Stimulated activated CD8-positive, alpha-beta memory T cell treated with anti-CD3 and anti-CD28 coated beads, Interleukin-7, amount 100 ng/mL, for 24 hours (primary cell): Measurements from ENCODE around the gene AHRR.
"Not testable (repeated sequence)": the region's sequence is repeated elsewhere in the genome, so short reads cannot be mapped to it uniquely, and the experiment has no call there.

Experiments
- DNase-seq: peaks from one replicate; pipeline ENCODE4 v3.0.0-alpha.2; 2020; ENCODE audit warnings: low read depth

Gene AHRR

GRCh38 chr5:396531-396961 is 75.0 kb downstream of the AHRR start:
- DNase-seq = no peak

- not testable (repeated sequence) for DNase-seq
Measured at GRCh38 chr5:398141-398474, 76.6 kb downstream of the AHRR start.

- DNase-seq = no peak
Measured at GRCh38 chr5:398475-399295, 77.2 kb downstream of the AHRR start.

GRCh38 chr5:399296-400281 is 78.1 kb downstream of the AHRR start:
- DNase-seq = peak; percentile 37

GRCh38 chr5:400282-401145 is 79.0 kb downstream of the AHRR start:
- DNase-seq = no peak

- no peak for DNase-seq
Measured at GRCh38 chr5:401146-402034, 79.9 kb downstream of the AHRR start.

GRCh38 chr5:402219-402614 is 80.7 kb downstream of the AHRR start:
- DNase-seq = not testable (repeated sequence)

- no peak for DNase-seq
Measured at GRCh38 chr5:402615-403359, 81.3 kb downstream of the AHRR start.

- DNase-seq = no peak
Measured at GRCh38 chr5:403995-404394, 82.5 kb downstream of the AHRR start.

- no peak for DNase-seq
Measured at GRCh38 chr5:404666-405241, 83.2 kb downstream of the AHRR start.

GRCh38 chr5:405421-405820 is 83.9 kb downstream of the AHRR start:
- DNase-seq = no peak

GRCh38 chr5:406041-406440 is 84.5 kb downstream of the AHRR start:
- no peak for DNase-seq

GRCh38 chr5:407051-407450 is 85.5 kb downstream of the AHRR start:
- no peak for DNase-seq

- DNase-seq = no peak
Measured at GRCh38 chr5:407801-408268, 86.3 kb downstream of the AHRR start.

- no peak for DNase-seq
Measured at GRCh38 chr5:410911-411517, 89.5 kb downstream of the AHRR start.

GRCh38 chr5:411728-412127 is 90.2 kb downstream of the AHRR start:
- no peak for DNase-seq

- not testable (repeated sequence) for DNase-seq
Measured at GRCh38 chr5:414991-415927, 93.7 kb downstream of the AHRR start.
